NCI-H1417 (cell line): ENCODE data around the gene NR1H3.
A peak's percentile ranks its signal among the peaks of the same experiment; 100 is the strongest.

Experiments used
- DNase-seq, 3 experiments: peaks; one replicate each; lab custom pipeline; 2025; lab: John Stamatoyannopoulos, UW

NR1H3 gene

GRCh38 chr11:47269829-47270305, 12.1 kb downstream of the NR1H3 start, which contains the start of gene MADD:
Gene MADD, plus strand, starts transcription at chr11:47270133.
- DNase-seq: peak; percentile 94 to 95 (median 94)

DNA sequence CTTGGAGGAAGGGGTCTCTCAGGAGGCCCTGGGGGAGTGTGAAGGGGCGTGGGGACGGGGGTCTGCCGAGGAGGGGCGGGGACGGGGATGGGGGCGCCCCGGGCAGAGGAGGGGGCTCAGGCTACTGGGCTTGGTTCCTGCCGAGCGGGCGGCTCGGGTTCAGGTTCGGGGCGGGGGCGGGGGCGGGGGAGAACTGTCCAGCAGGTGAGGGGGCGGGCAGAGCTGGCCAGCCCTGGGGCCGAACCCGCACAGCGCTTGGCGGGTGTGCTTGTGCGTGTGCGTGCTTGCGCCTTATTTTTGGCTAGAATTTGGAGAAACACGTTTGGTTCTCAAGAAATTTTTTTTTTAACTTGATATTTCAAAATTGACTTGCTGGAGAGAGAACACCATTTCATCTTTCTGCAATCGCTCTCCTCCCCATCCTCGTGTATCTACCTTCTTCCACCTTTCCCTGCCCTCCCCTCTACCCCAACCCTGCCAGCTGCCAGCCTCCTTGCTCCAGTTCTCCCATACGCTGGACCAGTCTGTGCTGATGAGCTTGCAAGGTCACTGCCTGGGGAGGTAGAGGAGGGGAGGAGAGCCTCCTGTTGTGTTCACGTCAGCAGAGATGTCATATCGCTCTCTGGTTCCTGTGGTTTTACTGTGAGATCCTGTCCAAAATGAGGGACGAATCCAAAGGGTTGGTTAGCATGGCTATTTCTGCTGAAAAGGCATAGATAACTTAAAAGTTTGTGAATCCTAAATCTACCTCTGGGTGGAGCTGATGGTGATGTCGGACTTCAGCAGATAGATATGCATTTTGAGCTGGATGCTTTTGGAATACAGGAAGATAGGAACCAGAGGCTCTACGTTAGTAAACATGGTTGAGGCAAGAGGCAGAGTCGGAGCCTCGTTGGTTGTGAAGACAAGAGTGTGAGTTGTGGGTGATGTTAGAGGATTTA, 12.8 kb downstream of the NR1H3 start:
- peak; percentile 21 to 70 (median 37) for DNase-seq

- DNase-seq: no peak
Observed at GRCh38 chr11:47271328-47271727, 13.5 kb downstream of the NR1H3 start.

- DNase-seq: peak; percentile 45 to 84 (median 71)
Observed at GRCh38 chr11:47271961-47272661, 14.3 kb downstream of the NR1H3 start.

- no peak for DNase-seq
Observed at GRCh38 chr11:47272706-47273105, 14.9 kb downstream of the NR1H3 start.

GRCh38 chr11:47274495-47275235, 16.9 kb downstream of the NR1H3 start:
- DNase-seq: no peak

DNA sequence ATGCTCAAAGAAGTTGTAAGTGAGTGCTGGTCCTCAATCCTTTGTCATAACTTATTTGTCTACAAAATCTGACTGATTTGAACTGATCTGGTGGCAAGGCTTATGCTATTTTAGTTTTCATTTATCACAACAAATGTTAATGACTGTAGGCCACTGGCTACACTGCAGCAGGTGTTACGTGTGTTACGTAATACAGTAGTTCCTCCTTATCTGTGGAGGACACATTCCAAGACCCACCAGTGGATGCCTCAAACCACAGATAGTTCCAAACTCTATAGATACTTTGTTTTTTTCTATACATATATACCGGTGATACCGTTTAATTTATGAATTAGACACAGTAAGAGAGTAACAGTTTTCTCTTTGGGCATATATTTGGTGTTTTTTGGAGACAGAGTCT, 19.1 kb downstream of the NR1H3 start:
- DNase-seq: no peak

DNA sequence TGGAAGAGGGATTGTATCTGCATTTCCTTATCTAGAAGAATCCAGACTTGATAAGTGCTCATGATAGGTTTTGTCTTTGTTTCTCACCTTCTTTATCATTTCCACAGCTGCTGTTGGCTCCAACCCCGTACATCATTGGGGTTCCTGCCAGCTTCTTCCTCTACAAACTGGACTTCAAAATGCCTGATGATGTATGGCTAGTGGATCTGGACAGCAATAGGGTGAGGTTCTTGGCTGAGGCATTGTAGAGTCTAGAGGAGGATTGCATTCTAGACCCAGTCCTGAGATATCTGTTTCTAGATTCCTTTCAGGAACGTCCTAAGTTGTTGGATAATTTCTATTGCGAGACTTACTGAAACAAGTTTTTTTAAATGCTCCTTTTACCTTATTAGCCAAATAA, 20.3 kb downstream of the NR1H3 start:
- no peak for DNase-seq

- DNase-seq: no peak
Observed at GRCh38 chr11:47278769-47279168, 21.0 kb downstream of the NR1H3 start.

GRCh38 chr11:47280099-47280498, 22.3 kb downstream of the NR1H3 start:
- DNase-seq: no peak

DNA sequence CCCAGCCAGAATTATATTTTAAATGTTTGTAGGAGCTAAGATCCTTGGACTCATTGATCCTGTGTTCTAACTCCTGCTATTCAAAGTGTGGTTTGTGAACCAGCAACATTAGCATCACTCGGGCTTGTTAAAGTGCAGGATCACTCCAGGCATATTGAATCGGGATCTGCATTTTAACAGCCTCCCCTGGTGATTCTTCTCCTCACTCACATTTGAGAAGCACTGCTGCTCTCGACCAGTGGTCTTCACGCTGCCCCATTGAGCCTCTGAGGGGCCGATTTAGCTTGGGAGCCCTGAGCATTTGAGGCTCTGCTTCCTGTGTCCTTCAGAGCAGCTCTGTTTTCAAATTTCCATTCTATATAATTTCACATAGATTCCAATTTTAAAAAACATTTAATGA, 23.1 kb downstream of the NR1H3 start:
- no peak for DNase-seq

- no peak for DNase-seq
Observed at GRCh38 chr11:47282462-47282861, 24.7 kb downstream of the NR1H3 start.

- no peak for DNase-seq
Observed at GRCh38 chr11:47284151-47284550, 26.4 kb downstream of the NR1H3 start.

DNA sequence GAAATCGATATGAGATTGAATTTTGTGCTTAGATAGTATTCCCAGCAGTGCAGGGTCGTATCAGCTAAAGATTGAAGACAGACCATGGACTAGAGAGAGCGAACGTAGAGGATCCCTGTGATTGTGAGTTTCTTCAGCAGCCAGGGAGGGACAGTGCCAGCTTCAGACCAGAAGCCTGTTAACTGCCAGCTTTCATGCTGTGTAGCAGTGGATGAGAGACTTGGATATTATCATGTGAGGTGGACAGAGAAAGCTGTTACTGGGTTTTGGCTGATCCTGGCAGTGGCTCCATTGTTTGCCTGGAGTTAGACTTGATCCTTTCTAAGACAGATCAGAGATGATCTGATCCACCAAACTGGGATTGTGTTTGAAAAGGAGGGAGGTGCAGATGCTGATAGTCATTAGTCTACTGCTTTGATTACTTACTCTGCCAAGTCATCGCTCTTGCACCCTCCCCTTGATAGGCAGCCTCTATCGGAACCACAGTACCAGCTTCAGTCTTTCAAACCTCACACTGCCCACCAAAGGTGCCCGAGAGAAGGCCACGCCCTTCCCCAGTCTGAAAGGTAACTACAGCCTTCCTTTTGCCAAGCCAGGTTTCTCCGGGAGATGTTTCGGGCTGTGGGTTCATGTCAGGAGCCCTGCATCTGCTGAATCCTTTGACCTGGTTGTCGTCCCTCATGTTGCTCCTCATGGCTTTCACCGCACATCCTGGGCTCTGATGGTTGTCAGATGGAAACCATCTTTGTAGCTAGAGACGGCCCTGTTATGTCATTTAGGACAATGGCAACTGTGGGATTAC, 28.4 kb downstream of the NR1H3 start:
- DNase-seq: no peak

- no peak for DNase-seq
Observed at GRCh38 chr11:47288066-47288465, 30.3 kb downstream of the NR1H3 start.

- no peak for DNase-seq
Observed at GRCh38 chr11:47289856-47290255, 32.1 kb downstream of the NR1H3 start.

DNA sequence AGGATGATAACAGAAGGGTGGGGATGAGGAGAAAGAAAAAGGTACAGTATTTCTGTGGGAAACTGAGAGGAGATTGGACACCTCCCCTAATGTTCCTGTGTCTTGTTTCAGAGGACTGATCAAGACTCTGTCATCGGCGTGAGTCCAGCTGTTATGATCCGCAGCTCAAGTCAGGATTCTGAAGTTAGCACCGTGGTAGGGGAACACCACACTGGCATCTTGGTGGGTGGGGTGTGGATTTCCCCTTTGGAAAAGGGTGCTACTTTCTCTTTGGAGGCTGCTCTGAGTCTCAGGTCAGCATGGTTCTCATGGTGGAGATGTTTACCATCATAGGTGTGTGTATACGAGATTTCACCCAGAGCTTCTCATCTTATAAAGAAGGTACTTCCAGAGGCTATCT, 37.6 kb downstream of the NR1H3 start:
- no peak for DNase-seq

- peak in 1 of 3 experiments; percentile 62 for DNase-seq
Observed at GRCh38 chr11:47296045-47296444, 38.2 kb downstream of the NR1H3 start.

DNA sequence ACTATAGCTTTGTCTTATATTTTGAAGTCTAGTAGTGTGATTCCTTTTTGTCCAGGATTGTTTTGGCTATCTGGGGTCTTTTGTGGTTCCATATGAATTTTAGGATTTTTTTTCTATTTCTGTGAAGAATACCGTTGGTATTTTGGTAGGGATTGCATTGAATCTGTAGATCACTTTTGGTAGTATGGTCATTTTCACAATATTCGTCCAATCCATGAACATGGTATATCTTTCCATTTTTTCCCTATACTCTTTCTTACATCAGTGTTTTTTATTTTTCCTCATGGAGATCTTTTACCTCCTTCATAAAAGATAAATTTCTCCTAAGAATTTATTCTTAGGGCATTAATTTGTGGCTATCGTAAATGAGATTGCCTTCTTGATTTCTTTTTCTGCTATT, 41.3 kb downstream of the NR1H3 start:
- no peak for DNase-seq

GRCh38 chr11:47302853-47303252, 45.1 kb downstream of the NR1H3 start:
- DNase-seq: no peak

- no peak for DNase-seq
Observed at GRCh38 chr11:47305734-47306483, 48.1 kb downstream of the NR1H3 start.
